K562 (cell line): Measurements from ENCODE around the gene PYHIN1. TPM values are rescaled to one million over a fixed set of nuclear protein-coding genes. Genes with fewer than 3 reads are reported as not detected.

Experiments
- ATAC-seq: fragments of 200-7000 bp; cut with Tn5 transposase; 3 replicates; pipeline ENCODE4 v1.9.1; 2020; ENCODE audit warnings: moderate library complexity
- BruUV-seq: library from RNA; stranded (reverse); fragments of 400-500 nt; replicated peaks from 2 replicates; lab custom pipeline; 2021; lab: Mats Ljungman, UMichigan
- CTCF ChIA-PET: fragments of 300-600 bp; formaldehyde crosslinking; extraction: SDS; loops from one replicate; lab custom pipeline; 2021; ENCODE audit warnings: low intra/inter-chr PET ratio; lab: Yijun Ruan, JAX
- POLR2A ChIA-PET: fragments of 300-600, 350-650 bp; sonication (Branson Sonifier 250); formaldehyde crosslinking; extraction: SDS; loops from one replicate; lab custom pipeline; 2021; ENCODE audit warnings: antibody characterized with exemption, inconsistent platforms; lab: Yijun Ruan, JAX
- DNase-seq, 4 experiments: peaks; one replicate each; pipeline versions ENCODE4 v3.0.0 to v3.0.0-alpha.2; 2011 to 2018; ENCODE audit warnings: low spot score in 3 of 4, mixed read lengths in 3 of 4; ENCODE audit errors: extremely low read depth in 1 of 4
- FAIRE-seq: peaks from 2 replicates; lab custom pipeline; 2011; peaks lifted over from hg19 to GRCh38; lab: Jason Lieb, UNC
- H2AFZ ChIP-seq: 2 replicates; pipeline ENCODE4 v1.6.0; 2011; ENCODE audit warnings: low read depth, low read length, control low read depth, inconsistent platforms
- H3K27ac ChIP-seq: fragments of 200-600 bp; 3 replicates; pipeline ENCODE4 v1.8.0; 2011; ENCODE audit warnings: low read depth, mild to moderate bottlenecking, control low read depth, inconsistent platforms, low read length, moderate library complexity, mixed read lengths; ENCODE audit errors: extremely low read depth
- H3K27me3 ChIP-seq, 2 experiments: fragments of 300-600 bp in 1 of 2; 2 replicates in 1 of 2; 3 replicates in 1 of 2; pipeline versions ENCODE4 v1.6.0 to v1.8.0; 2011; ENCODE audit warnings: inconsistent platforms in 2 of 2, low read length in 2 of 2, mild to moderate bottlenecking in 1 of 2, mixed read lengths in 1 of 2, moderate library complexity in 1 of 2; ENCODE audit not compliant: control insufficient read depth in 2 of 2, insufficient read depth in 2 of 2
- H3K36me3 ChIP-seq: fragments of 300-600 bp; 3 replicates; pipeline ENCODE4 v1.8.0; 2011; ENCODE audit warnings: mild to moderate bottlenecking, low read length, inconsistent platforms; ENCODE audit not compliant: control insufficient read depth, insufficient read depth
- H3K4me1 ChIP-seq, 2 experiments: fragments of 200-600 bp in 1 of 2; replicated peaks in 1 of 2; 2 replicates in 1 of 2; 3 replicates in 1 of 2; pipeline versions ENCODE4 v1.5.1 to v1.8.0; 2011; ENCODE audit warnings: inconsistent platforms in 2 of 2, low read length in 2 of 2, mild to moderate bottlenecking in 1 of 2, mixed read lengths in 1 of 2, moderate library complexity in 1 of 2; ENCODE audit not compliant: control insufficient read depth in 2 of 2, insufficient read depth in 2 of 2
- H3K4me2 ChIP-seq: 2 replicates; pipeline ENCODE4 v1.6.1; 2011; ENCODE audit warnings: low read length, control low read depth, inconsistent platforms, mixed read lengths; ENCODE audit not compliant: insufficient read depth
- H3K4me3 ChIP-seq: fragments of 200-600 bp; sonication (generic), shearing (Covaris generic); 2 replicates; pipeline ENCODE4 v1.5.1; 2016; ENCODE audit warnings: control low read depth, inconsistent platforms
- H3K79me2 ChIP-seq: fragments of 200-600 bp; 3 replicates; pipeline ENCODE4 v1.8.0; 2011; ENCODE audit warnings: low read length, inconsistent platforms; ENCODE audit not compliant: control insufficient read depth, insufficient read depth
- H3K9ac ChIP-seq, 2 experiments: 2 replicates each; pipeline versions ENCODE4 v1.6.0 to v1.6.1; 2011; ENCODE audit warnings: low read depth in 2 of 2, low read length in 2 of 2, control low read depth in 1 of 2, inconsistent platforms in 1 of 2, mild to moderate bottlenecking in 1 of 2, mixed read lengths in 1 of 2; ENCODE audit not compliant: insufficient read depth in 1 of 2
- H3K9me1 ChIP-seq: one replicate; pipeline ENCODE4 v1.6.0; 2011; ENCODE audit warnings: inconsistent platforms, mild to moderate bottlenecking, low read length, moderate library complexity; ENCODE audit not compliant: control insufficient read depth, insufficient read depth
- H3K9me3 ChIP-seq: replicated peaks from 2 replicates; pipeline ENCODE4 v1.5.1; 2011; ENCODE audit warnings: low read depth, low read length, inconsistent platforms; ENCODE audit not compliant: control insufficient read depth, insufficient read depth
- H4K20me1 ChIP-seq: replicated peaks from 2 replicates; pipeline ENCODE4 v1.6.1; 2011; ENCODE audit warnings: low read length, inconsistent platforms, mixed read lengths; ENCODE audit not compliant: control insufficient read depth, insufficient read depth
- DIDO1 ChIP-seq: fragments of 450-650 bp; IDR thresholded peaks from 2 replicates; pipeline ENCODE4 v1.6.1; 2016; ENCODE audit warnings: low read depth, missing biosample characterization, missing genetic modification characterization
- FOXJ3 ChIP-seq: sonication (generic); formaldehyde crosslinking; IDR thresholded peaks from 2 replicates; pipeline ENCODE4 v1.4.0; 2020; ENCODE audit warnings: mild to moderate bottlenecking, missing genetic modification reagents
- POLR2A ChIP-seq: fragments of 450-650 bp; conservative IDR thresholded peaks from 2 replicates; pipeline ENCODE4 v1.6.1; 2016
- RREB1 ChIP-seq: fragments of 250-450 bp; sonication (Bioruptor Pico); IDR thresholded peaks from 2 replicates; pipeline ENCODE4 v1.4.0; 2020
- SMAD1 ChIP-seq: fragments of 150-350 bp; IDR thresholded peaks from 2 replicates; pipeline ENCODE4 v1.6.1; 2014; ENCODE audit warnings: low read length, low read depth; ENCODE audit not compliant: partially characterized antibody
- SMARCC2 ChIP-seq: fragments of 450-650 bp; IDR thresholded peaks from 2 replicates; pipeline ENCODE4 v1.6.1; 2017; ENCODE audit warnings: antibody characterized with exemption, moderate library complexity, mild to moderate bottlenecking, low read depth
- SNRNP70 ChIP-seq: fragments of 200-400 bp; formaldehyde crosslinking; optimal IDR thresholded peaks from 2 replicates; pipeline ENCODE3; 2017; ENCODE audit warnings: low read depth, low read length
- ZBTB33 ChIP-seq: sonication (generic); formaldehyde crosslinking; IDR thresholded peaks from 2 replicates; pipeline ENCODE4 v1.8.1; 2023; ENCODE audit warnings: mild to moderate bottlenecking, missing genetic modification reagents
- ZBTB43 ChIP-seq: sonication (generic); formaldehyde crosslinking; IDR thresholded peaks from 2 replicates; pipeline ENCODE4 v1.8.0; 2023; ENCODE audit warnings: mild to moderate bottlenecking, missing genetic modification reagents
- ZC3H8 ChIP-seq: fragments of 450-650 bp; IDR thresholded peaks from 2 replicates; pipeline ENCODE4 v1.6.1; 2017
- ZFP1 ChIP-seq: fragments of 450-650 bp; formaldehyde crosslinking; IDR thresholded peaks from 2 replicates; pipeline ENCODE4 v1.4.0; 2020; ENCODE audit warnings: mild to moderate bottlenecking, mixed read lengths
- ZNF740 ChIP-seq, 3 experiments: fragments of 200-800 bp in 1 of 3; sonication (Bioruptor generic) in 1 of 3; sonication (generic) in 1 of 3; formaldehyde crosslinking in 1 of 3; IDR thresholded peaks; 2 replicates each; pipeline versions ENCODE4 v1.6.1 to v1.8.0; 2016 to 2022; ENCODE audit warnings: mild to moderate bottlenecking in 2 of 3, missing compliant biosample characterization in 2 of 3, missing genetic modification characterization in 2 of 3, missing genetic modification reagents in 1 of 3
- in situ Hi-C: fragments of 300-500 bp; cut with MboI; formaldehyde crosslinking; loops from 4 replicates; pipeline ENCODE4 v1.15.0; 2018; ENCODE audit warnings: inconsistent platforms, mixed read lengths
- intact Hi-C: fragments of 100-400 bp; cut with micrococcal nuclease; formaldehyde crosslinking; loops from 2 replicates; pipeline ENCODE4 v1.14.2; 2022
- polyA plus RNA-seq, 8 experiments: library from polyadenylated mRNA; depleted of rRNA in 4 of 8; stranded (reverse) in 5 of 8; unstranded in 3 of 8; fragments of >200 nt; fragmentation: Nextera tagmentation in 2 of 8; fragmentation: Illumina TruSeq in 1 of 8; extraction: Ambion mirVana in 2 of 8; extraction: Trizol in 1 of 8; gene quantifications; 2 replicates each; pipeline versions ENCODE4 v1.2.1 to v1.2.3, GENCODE V29; 2011 to 2014; ENCODE audit warnings: inconsistent platforms in 1 of 8, missing spikeins in 1 of 8
- total RNA-seq, 7 experiments: library from RNA; depleted of rRNA in 6 of 7; stranded (reverse); fragments of >200 nt in 6 of 7; fragmentation: Illumina TruSeq in 2 of 7; extraction: Trizol in 2 of 7; gene quantifications; 2 replicates each; pipeline versions ENCODE4 v1.2.1 to v1.2.3, GENCODE V29; 2011 to 2021; ENCODE audit warnings: low replicate concordance in 1 of 7

The PYHIN1 gene
- total and polyA plus RNA-seq, 9 of the 15 experiments (the other 6 are each of a cell fraction or from before 2014, with no cell fraction given) = not detected

GRCh38 chr1:158893654-158894053 is 37.7 kb upstream of the PYHIN1 start:
- no peaks in the 10 kb centered on the region for H3K9me1 ChIP-seq
- H3K4me2 ChIP-seq = no peak overlapping the region
- no peaks in the 10 kb centered on the region for H3K9me3 ChIP-seq
- no peaks in the 10 kb centered on the region for H3K36me3 ChIP-seq
- ATAC-seq (no peak), FAIRE-seq (no peak), DNase-seq (no peak)
- H3K4me1 ChIP-seq = no peaks in the 10 kb centered on the region
- in situ Hi-C loops = no loop called here
- H2AFZ ChIP-seq = no peak overlapping the region
- ChIA-PET POLR2A (interaction anchor here (0.5 kb wide), 1 partner anchor 207 kb away, joined by 3 read pairs; the partner anchor contains the start of gene SPTA1), CTCF (no interaction called here)
- H3K27me3 ChIP-seq = no peaks in the 10 kb centered on the region
- no peak overlapping the region for H3K4me3 ChIP-seq
- no peaks in the 10 kb centered on the region for H3K79me2 ChIP-seq
- intact Hi-C loops = no loop called here
- BruUV-seq = no TSS peak
- H3K27ac ChIP-seq = no peak overlapping the region
- no peaks in the 10 kb centered on the region for H4K20me1 ChIP-seq
- no peak overlapping the region for H3K9ac ChIP-seq
- TF ChIP-seq SNRNP70 (no peak), ZBTB43 (no peak), ZNF740 (CRISPR knock-in tag; IDR thresholded peaks at IDR 0.05) (no peak), ZNF740 (tag; IDR thresholded peaks at IDR 0.05) (no peak), ZBTB33 (CRISPR knock-in tag) (no peak), ZC3H8 (no peak), SMARCC2 (no peak), POLR2A (no peak), SMAD1 (no peak), RREB1 (CRISPR knock-in tag) (no peak), DIDO1 (no peak), FOXJ3 (CRISPR knock-in tag) (no peak), ZFP1 (no peak)
